H9 (cell line): ENCODE results near the gene GRIPAP1. TPM values are rescaled to one million over a fixed set of nuclear protein-coding genes. Genes with fewer than 3 reads are reported as not detected.

ENCODE experiments used
- DNase-seq: peaks from one replicate; pipeline ENCODE4 v3.0.0-alpha.2; 2017
- H2AFZ ChIP-seq: one replicate; pipeline ENCODE4 v1.6.1; 2013; ENCODE audit warnings: mild to moderate bottlenecking, low read length, control low read depth, moderate library complexity
- H2AK5ac ChIP-seq: 2 replicates; pipeline ENCODE4 v1.6.1; 2013; ENCODE audit warnings: low read length, control low read depth, mixed read lengths; ENCODE audit not compliant: insufficient read length
- H2BK120ac ChIP-seq: one replicate; pipeline ENCODE4 v1.6.1; 2013; ENCODE audit warnings: low read depth, mild to moderate bottlenecking, low read length, control low read depth, inconsistent platforms; ENCODE audit not compliant: poor library complexity, severe bottlenecking
- H2BK12ac ChIP-seq: 2 replicates; pipeline ENCODE4 v1.6.1; 2013; ENCODE audit warnings: low read length, control low read depth, mixed read lengths, low read depth; ENCODE audit not compliant: insufficient read length
- H2BK15ac ChIP-seq: 2 replicates; pipeline ENCODE4 v1.6.1; 2013; ENCODE audit warnings: low read depth, low read length, control low read depth
- H2BK20ac ChIP-seq: one replicate; pipeline ENCODE4 v1.6.1; 2013; ENCODE audit warnings: low read depth, mild to moderate bottlenecking, low read length, control low read depth, inconsistent platforms; ENCODE audit not compliant: poor library complexity, severe bottlenecking
- H2BK5ac ChIP-seq: 2 replicates; pipeline ENCODE4 v1.6.1; 2013; ENCODE audit warnings: low read length, control low read depth, mixed read lengths; ENCODE audit not compliant: insufficient read length
- H3K14ac ChIP-seq: 2 replicates; pipeline ENCODE4 v1.6.1; 2013; ENCODE audit warnings: low read length, control low read depth; ENCODE audit not compliant: insufficient read depth
- H3K18ac ChIP-seq: 2 replicates; pipeline ENCODE4 v1.6.1; 2013; ENCODE audit warnings: low read depth, mild to moderate bottlenecking, mixed read lengths, low read length, control low read depth; ENCODE audit not compliant: insufficient read length
- H3K23ac ChIP-seq: 2 replicates; pipeline ENCODE4 v1.6.1; 2013; ENCODE audit warnings: low read length, control low read depth, mixed read lengths, low read depth; ENCODE audit not compliant: insufficient read length
- H3K23me2 ChIP-seq: 2 replicates; pipeline ENCODE4 v1.6.1; 2013; ENCODE audit warnings: low read depth, mild to moderate bottlenecking, mixed read lengths, low read length, control low read depth; ENCODE audit not compliant: insufficient read length, poor library complexity, severe bottlenecking
- H3K27ac ChIP-seq: 2 replicates; pipeline ENCODE4 v1.5.1; 2013; ENCODE audit warnings: low read length, control low read depth, mixed read lengths, low read depth; ENCODE audit not compliant: insufficient read length
- H3K27me3 ChIP-seq: 2 replicates; pipeline ENCODE4 v1.6.1; 2013; ENCODE audit warnings: low read length, control low read depth, inconsistent platforms; ENCODE audit not compliant: insufficient read depth
- H3K4ac ChIP-seq: 2 replicates; pipeline ENCODE4 v1.6.1; 2013; ENCODE audit warnings: low read depth, mild to moderate bottlenecking, control low read depth, inconsistent platforms, low read length, moderate library complexity
- H3K4me1 ChIP-seq: 2 replicates; pipeline ENCODE4 v1.6.1; 2013; ENCODE audit warnings: low read length, control low read depth, inconsistent platforms; ENCODE audit not compliant: insufficient read depth
- H3K4me2 ChIP-seq: 2 replicates; pipeline ENCODE4 v1.6.1; 2013; ENCODE audit warnings: low read length, control low read depth, mixed read lengths; ENCODE audit not compliant: insufficient read length, insufficient read depth
- H3K56ac ChIP-seq: 2 replicates; pipeline ENCODE4 v1.6.1; 2013; ENCODE audit warnings: low read depth, mild to moderate bottlenecking, mixed read lengths, low read length, control low read depth; ENCODE audit not compliant: insufficient read length
- H3K79me1 ChIP-seq: 2 replicates; pipeline ENCODE4 v1.6.1; 2013; ENCODE audit warnings: low read depth, mild to moderate bottlenecking, moderate library complexity, low read length, control low read depth, inconsistent platforms; ENCODE audit not compliant: insufficient read depth, poor library complexity, severe bottlenecking
- H3K79me2 ChIP-seq: 2 replicates; pipeline ENCODE4 v1.6.1; 2013; ENCODE audit warnings: low read length, control low read depth, inconsistent platforms; ENCODE audit not compliant: insufficient read depth
- H3K9ac ChIP-seq: 2 replicates; pipeline ENCODE4 v1.6.1; 2013; ENCODE audit warnings: low read length, control low read depth, mixed read lengths; ENCODE audit not compliant: insufficient read length; ENCODE audit errors: extremely low read depth
- H3K9me3 ChIP-seq: one replicate; pipeline ENCODE4 v1.6.1; 2013; ENCODE audit warnings: low read depth, low read length, inconsistent platforms; ENCODE audit not compliant: control insufficient read depth
- H3T11ph ChIP-seq: one replicate; pipeline ENCODE4 v1.6.1; 2013; ENCODE audit warnings: mild to moderate bottlenecking, low read length, control low read depth, inconsistent platforms
- H4K20me1 ChIP-seq: one replicate; pipeline ENCODE4 v1.6.1; 2013; ENCODE audit not compliant: control insufficient read depth, insufficient read length, insufficient read depth
- H4K5ac ChIP-seq: 2 replicates; pipeline ENCODE4 v1.6.1; 2013; ENCODE audit warnings: low read depth, mild to moderate bottlenecking, mixed read lengths, low read length, control low read depth; ENCODE audit not compliant: insufficient read length
- H4K8ac ChIP-seq: replicated peaks from 2 replicates; pipeline ENCODE4 v1.6.1; 2013; ENCODE audit warnings: low read length, control low read depth, mixed read lengths, low read depth; ENCODE audit not compliant: insufficient read length
- H4K91ac ChIP-seq: 2 replicates; pipeline ENCODE4 v1.6.1; 2013; ENCODE audit warnings: low read depth, mild to moderate bottlenecking, moderate library complexity, mixed read lengths, low read length, control low read depth; ENCODE audit not compliant: insufficient read length
- H3K27ac Mint-ChIP-seq, 3 experiments: 2 replicates in 2 of 3; 3 replicates in 1 of 3; pipeline ENCODE4 v1.8.0; 2020 to 2021; ENCODE audit warnings: mixed read lengths in 3 of 3, mild to moderate bottlenecking in 1 of 3, moderate library complexity in 1 of 3
- H3K27me3 Mint-ChIP-seq: 2 replicates; pipeline ENCODE4 v1.8.0; 2021; ENCODE audit warnings: low read depth, mild to moderate bottlenecking, moderate library complexity, mixed read lengths
- H3K36me3 Mint-ChIP-seq, 3 experiments: 2 replicates in 2 of 3; 3 replicates in 1 of 3; pipeline ENCODE4 v1.8.0; 2020 to 2021; ENCODE audit warnings: low read depth in 3 of 3, mixed read lengths in 3 of 3; ENCODE audit not compliant: insufficient read depth in 1 of 3
- H3K4me1 Mint-ChIP-seq, 2 experiments: 2 replicates each; pipeline ENCODE4 v1.8.0; 2020; ENCODE audit warnings: mixed read lengths in 2 of 2
- H3K4me3 Mint-ChIP-seq, 2 experiments: 2 replicates in 1 of 2; 3 replicates in 1 of 2; pipeline ENCODE4 v1.8.0; 2020 to 2021; ENCODE audit warnings: mild to moderate bottlenecking in 2 of 2, mixed read lengths in 2 of 2, moderate library complexity in 1 of 2
- H3K9me3 Mint-ChIP-seq, 2 experiments: 2 replicates in 1 of 2; 3 replicates in 1 of 2; pipeline ENCODE4 v1.8.0; 2020; ENCODE audit warnings: mild to moderate bottlenecking in 2 of 2, mixed read lengths in 2 of 2, moderate library complexity in 1 of 2
- CTCF ChIP-seq: fragments of 200-600 bp; sonication (generic); conservative IDR thresholded peaks from 3 replicates; pipeline ENCODE4 v1.8.0; 2021; ENCODE audit warnings: antibody characterized with exemption, mild to moderate bottlenecking
- WGBS: extraction: QIAGEN DNeasy Blood & Tissue Kit; methylation state at CpG from one replicate; pipeline ENCODE4 v1.1.7; 2013; ENCODE audit warnings: missing lambda C conversion rate, low lambda C conversion rate, mixed read lengths; ENCODE audit not compliant: insufficient read length; ENCODE audit errors: extremely low coverage; 5-methylcytosine and 5-hydroxymethylcytosine counted together
- total RNA-seq: library from RNA; stranded (reverse); gene quantifications from 2 replicates; pipeline ENCODE4 v1.2.1, GENCODE V29; 2021

The GRIPAP1 gene
- total RNA-seq, 1 experiment from 2014 or later: 71.8 TPM

GRCh38 chrX:48940404-48940955, 61.6 kb downstream of the GRIPAP1 start:
- H3K18ac ChIP-seq: no peak overlapping the region
- H2BK15ac ChIP-seq: no peak overlapping the region
- Mint-ChIP-seq H3K27me3 (peaks cover 1% of the 10 kb centered on the region; the same call in 1 of the 2 replicates), H3K27ac (no peak overlapping the region), H3K4me1 (peaks cover 19 to 38% of the 10 kb centered on the region in 2 experiments), H3K36me3 (peaks cover 26 to 55% (median 48%) of the 10 kb centered on the region in 3 experiments), H3K9me3 (peaks cover 65 to 76% of the 10 kb centered on the region in 2 experiments), H3K4me3 (no peak overlapping the region)
- H3K79me2 ChIP-seq: peaks cover 6% of the 10 kb centered on the region; the same call in 1 of the 2 replicates
- H3K23me2 ChIP-seq: no peaks in the 10 kb centered on the region
- H3K9me3 ChIP-seq: no peaks in the 10 kb centered on the region
- peaks cover 6% of the 10 kb centered on the region for H3K79me1 ChIP-seq
- H3K56ac ChIP-seq: no peak overlapping the region
- no peak for DNase-seq
- no peak overlapping the region for H3K4ac ChIP-seq
- WGBS: no CpG with 5 or more reads among the region's 2 CpGs
- H3K23ac ChIP-seq: no peak overlapping the region
- H3K14ac ChIP-seq: no peak overlapping the region
- no peak overlapping the region for H3T11ph ChIP-seq
- no peak overlapping the region for H2AFZ ChIP-seq
- H2AK5ac ChIP-seq: no peak overlapping the region
- H3K4me2 ChIP-seq: no peak overlapping the region
- no peak overlapping the region for H3K9ac ChIP-seq
- no peak overlapping the region for H2BK20ac ChIP-seq
- TF ChIP-seq CTCF: no peak
- H3K4me1 ChIP-seq: peaks cover 4% of the 10 kb centered on the region; the same call in 1 of the 2 replicates
- no peak overlapping the region for H2BK5ac ChIP-seq
- no peak overlapping the region for H4K91ac ChIP-seq
- H4K5ac ChIP-seq: no peak overlapping the region
- H3K27ac ChIP-seq: no peak overlapping the region
- no peak overlapping the region for H2BK120ac ChIP-seq
- H4K8ac ChIP-seq: no peak overlapping the region
- no peaks in the 10 kb centered on the region for H3K27me3 ChIP-seq
- H4K20me1 ChIP-seq: no peaks in the 10 kb centered on the region
- no peak overlapping the region for H2BK12ac ChIP-seq
